NCI-H1417 (cell line): Measurements from ENCODE around the gene OTOGL.
"Not testable (repeated sequence)": the region's sequence is repeated elsewhere in the genome, so short reads cannot be mapped to it uniquely, and the experiment has no call there.

Source experiments
- DNase-seq, 3 experiments: peaks; one replicate each; lab custom pipeline; 2025; lab: John Stamatoyannopoulos, UW

OTOGL gene, protein sequence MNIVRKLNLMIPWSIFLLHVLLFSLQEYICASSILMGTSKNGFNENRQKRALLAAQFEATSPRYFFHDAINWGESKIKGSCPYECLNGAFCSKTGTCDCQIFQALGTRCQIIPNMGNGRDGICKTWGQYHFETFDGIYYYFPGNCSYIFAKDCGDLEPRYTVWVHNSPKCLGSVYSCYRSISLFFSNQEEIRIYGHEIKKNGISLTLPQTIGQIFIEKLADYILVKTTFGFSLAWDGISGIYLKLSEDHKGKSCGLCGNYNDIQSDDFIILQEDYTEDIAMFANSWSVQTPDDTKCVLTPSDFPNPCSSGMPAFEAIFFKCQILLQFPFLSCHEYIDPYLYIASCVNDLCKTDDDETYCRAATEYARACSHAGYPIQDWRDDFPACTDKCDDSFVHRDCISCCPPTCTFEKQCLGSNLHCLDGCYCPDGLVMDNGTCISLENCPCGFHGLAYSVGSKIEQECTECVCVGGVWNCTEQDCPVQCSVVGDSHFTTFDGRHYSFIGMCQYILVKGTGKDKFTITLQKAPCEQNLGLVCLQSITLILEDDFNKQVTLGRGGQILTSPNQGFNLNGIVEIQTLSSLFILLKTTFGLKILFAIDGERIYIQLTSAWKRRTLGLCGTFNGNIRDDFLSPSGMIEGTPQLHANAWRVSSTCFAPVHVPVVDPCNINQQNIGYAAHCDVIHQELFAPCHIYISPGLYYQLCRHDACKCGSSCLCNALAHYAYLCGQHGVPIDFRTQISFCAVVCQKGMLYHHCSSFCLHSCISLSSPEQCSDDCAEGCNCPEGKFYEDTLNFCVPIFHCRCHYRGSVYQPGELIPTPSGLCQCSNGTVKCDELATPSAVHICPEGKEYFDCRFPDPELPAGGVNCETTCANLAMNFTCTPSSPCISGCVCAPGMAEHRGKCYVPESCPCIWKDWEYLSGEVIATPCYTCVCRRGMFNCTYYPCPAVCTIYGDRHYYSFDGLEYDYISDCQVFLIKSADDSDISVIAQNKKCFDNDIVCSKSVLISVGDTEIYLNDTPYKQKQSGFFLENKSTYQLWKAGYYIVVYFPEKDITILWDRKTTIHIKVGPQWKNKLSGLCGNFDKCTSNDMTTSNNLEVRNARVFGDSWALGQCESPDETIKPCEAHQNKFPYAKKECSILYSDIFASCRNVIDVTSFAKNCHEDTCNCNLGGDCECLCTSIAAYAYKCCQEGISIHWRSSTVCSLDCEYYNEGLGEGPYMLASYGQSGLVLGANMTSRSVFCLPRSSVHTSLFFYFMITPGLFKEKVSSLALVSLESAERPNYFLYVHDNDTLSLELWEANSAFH (N-terminal part only)

DNA sequence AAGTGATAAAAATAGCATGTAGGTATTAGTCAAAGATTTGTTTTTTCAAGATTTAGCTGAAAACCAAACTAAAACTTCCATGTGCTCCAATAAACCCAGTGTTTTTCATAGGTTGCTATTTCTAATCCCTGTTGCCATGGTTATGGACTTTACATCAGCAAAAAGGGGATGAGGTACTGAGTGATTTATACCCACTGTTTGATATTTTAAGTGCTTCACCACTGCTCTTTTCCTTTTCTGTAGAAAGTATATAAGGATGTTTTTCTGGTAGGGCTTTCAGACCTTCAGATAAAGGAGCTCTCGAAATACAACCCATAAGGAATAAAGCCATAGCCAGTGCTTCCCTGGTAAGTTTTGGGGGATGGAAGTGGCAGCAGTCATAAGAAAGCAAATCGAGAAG, at the start of gene OTOGL:
TSS of gene OTOGL (plus strand) at position 279 of the 400 bp plus-strand sequence. CDS start 109,895 bp downstream, outside the sequence.
- peak in 1 of 3 experiments; percentile 18 for DNase-seq

DNA sequence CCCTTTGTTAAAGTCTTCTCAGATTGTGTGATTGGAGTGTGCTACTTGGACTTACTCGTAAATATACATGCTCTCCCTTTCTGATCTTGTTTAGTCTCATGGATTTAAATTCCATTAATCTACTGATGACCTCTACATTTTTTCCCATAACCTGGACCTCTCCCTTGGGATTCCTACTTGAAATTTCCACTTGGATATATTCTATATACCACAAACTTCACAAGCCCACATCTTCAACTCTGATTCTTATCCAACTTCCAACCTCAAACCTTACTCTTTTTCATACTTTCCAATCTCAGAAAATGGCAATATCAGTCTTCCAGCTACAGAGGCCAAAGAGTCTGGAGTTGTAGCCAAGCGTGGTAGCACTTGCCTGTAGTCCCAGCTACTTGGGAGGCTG, 49.1 kb upstream of the OTOGL start:
- DNase-seq: no peak

DNA sequence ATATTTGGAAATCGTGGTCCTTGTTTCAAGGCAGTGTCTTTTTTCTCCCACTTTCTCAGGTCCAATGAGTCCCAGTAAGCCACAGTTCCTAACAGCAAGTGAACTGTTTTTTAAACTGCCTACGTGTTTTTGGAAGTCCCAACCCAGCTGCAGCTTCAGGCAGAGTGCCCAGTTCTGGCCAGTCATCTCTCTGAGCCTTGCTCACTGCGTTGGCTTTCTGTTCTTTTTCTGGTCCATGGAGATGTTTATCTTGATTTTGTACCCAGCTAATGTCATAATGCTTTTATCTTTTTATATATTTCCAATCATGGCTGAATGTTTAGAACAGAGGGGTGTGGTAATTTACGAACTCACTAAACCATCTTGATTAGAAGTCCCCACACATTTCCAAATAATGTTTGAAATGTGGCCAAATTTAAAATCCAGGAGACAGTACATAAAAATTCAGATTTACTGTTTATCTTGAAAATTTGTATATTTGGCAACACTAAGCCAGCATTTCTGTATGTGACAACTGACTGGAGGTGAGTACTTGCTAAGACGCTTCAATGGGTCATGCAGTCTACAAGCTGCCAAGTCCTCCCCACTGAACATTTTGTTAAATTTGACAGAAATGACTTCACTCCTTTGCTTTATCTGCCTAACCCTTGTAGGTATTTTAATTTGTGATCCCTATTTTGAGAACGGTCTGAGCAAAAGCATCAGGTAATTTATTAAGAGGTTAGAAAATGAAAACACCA, 46.1 kb upstream of the OTOGL start:
- DNase-seq: no peak

DNA sequence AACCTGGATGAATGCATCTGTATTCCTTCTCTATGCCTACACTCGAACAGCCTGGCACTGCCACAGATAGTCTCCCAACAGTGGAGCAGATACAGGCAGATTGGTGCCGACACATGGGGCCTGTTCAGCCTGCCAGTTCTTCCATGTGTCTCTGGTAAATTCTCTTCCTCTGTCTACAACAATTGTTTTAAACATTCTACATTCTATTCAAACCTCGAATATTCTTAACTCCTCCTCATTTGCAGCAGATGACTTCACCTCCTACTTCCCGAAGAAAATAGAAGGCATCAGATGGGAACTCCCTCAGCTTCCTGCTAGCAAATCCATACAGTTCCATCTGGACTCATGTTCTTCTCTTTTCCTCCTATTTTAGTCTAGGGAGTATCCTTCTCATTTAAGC, 43.1 kb upstream of the OTOGL start:
- DNase-seq: no peak

DNA sequence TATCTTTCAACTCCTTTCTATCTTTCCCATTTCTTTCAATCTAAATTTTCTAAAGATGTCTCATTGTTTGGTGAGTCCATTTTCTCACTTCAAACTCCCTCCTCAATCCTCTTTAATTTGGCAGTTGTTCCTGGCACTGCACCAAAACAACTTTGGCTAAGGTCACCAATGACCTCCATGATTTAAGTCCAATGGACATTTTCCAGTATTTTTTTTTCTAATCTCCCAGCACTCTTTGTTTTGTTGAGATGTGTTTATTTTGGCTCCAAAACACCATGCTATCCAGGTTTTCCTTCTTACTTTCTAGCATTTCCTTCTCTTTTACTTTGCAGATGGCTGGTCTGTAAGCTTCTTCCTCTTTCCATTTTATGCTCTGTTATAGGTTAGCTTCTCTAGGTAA, 42.5 kb upstream of the OTOGL start:
- no peak for DNase-seq

DNA sequence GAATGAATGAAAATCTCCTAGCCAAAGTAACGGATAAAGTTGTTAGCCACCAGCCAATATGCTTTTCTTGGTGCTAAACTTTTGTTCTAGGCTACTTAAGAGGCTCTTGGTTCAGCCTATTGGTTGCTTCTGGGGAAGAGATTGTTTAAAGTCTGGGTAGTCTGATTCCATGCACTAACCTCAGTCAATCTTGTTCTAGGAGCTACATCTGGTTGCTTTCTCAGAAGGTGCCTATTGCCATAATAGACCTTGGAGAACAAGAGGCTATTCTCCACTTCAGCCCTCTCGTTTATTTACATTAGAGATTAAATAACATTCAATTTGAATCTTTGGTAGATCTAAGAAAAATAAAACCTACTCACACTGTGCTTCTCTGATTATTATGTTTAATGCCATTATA, 40.8 kb upstream of the OTOGL start:
- no peak for DNase-seq

DNA sequence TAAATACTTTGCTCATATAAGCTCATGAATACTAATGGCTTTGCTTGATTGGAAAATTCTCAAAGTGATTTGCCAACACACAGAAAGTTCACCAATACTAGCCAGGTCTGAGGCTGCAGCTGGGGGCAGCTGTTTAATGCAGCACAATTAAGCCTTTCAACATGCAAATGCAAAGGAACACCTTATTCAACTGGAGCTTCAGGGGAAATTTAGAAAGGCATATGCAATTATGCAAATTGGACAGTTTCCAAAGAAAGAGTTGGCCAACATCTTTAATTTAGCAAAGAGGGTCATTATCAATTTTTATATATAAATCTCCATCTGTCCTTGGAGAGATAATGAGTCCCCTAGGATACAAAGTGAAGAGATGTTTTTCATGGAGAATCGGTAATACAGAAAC, 40.2 kb upstream of the OTOGL start:
- DNase-seq: no peak

DNA sequence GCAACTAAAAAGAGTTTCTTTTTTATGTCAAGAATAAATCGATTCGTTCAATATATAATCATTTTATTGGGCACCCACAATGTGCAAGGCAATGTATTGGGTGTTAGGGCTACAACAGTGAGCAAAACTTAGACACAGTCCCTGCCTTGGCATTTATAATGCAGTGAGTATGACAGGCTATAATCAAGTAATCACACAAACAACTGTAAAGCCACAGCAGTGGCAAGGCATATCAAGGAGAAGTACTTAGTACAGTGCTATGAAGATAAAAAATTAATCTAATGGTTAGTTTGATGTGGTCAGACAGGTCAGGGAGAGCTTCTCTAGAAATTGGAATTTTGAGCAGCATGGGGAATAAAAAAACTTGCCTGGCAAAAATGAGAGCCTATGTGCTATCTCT, 39.5 kb upstream of the OTOGL start:
- DNase-seq: peak in 2 of 3 experiments; percentile 41 to 68

DNA sequence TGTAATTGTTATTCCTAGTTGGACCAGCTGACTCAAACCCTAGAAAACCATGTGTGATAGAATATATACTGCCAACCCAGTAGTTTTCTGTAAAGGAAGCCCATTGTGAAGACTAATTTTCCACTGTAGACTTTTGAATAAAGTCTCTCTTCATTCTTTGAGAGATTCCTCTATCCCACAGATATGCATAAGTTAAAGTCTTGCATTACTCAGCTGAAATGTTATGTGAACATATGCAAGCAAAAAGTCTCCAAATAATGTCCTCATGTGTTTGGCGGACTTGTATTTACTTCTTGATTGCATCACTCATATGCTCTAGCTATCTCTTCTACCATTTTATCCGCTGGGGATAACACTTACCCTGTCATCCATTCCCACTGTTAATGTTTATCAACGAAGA, 35.1 kb upstream of the OTOGL start:
- DNase-seq: no peak

DNA sequence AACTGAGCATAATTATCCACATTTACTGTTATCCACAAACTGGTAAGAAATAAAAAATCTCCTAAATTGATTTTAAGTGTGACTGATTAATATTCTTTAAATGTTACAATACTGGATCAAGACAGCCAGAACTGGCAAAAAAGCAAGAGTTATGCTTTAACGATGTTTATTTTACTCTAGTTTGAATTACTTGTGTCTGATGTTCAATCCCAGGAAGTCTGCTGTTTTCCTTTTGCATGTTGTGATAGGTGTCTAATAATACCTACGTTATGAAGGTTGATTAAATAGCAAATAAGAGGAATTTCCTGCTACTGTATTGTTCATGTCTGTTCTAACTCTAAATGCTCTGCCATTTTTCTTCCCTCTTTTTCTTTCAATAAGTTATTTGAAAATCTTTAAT, 34.4 kb upstream of the OTOGL start:
- peak in 1 of 3 experiments; percentile 26 for DNase-seq

DNA sequence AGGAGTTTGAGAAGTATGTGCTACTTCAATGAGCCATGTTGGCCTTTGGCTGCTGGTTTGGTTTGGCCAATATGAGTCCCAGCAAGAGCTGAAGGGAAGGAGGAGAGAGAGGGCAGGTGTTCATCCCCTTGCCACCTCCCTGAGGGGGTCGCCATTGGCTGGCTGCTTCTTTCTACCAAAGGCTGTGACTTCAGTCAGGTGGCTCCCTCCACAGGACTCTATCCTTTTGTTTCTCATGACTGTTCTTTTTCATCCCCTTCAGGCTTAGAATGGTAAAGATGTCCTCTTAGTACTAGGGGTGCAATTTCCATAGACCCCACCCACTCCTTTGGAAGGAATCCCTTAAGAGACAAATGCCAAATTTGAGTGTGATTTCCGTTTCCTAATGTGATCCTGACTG, 31.2 kb upstream of the OTOGL start:
- DNase-seq: no peak

DNA sequence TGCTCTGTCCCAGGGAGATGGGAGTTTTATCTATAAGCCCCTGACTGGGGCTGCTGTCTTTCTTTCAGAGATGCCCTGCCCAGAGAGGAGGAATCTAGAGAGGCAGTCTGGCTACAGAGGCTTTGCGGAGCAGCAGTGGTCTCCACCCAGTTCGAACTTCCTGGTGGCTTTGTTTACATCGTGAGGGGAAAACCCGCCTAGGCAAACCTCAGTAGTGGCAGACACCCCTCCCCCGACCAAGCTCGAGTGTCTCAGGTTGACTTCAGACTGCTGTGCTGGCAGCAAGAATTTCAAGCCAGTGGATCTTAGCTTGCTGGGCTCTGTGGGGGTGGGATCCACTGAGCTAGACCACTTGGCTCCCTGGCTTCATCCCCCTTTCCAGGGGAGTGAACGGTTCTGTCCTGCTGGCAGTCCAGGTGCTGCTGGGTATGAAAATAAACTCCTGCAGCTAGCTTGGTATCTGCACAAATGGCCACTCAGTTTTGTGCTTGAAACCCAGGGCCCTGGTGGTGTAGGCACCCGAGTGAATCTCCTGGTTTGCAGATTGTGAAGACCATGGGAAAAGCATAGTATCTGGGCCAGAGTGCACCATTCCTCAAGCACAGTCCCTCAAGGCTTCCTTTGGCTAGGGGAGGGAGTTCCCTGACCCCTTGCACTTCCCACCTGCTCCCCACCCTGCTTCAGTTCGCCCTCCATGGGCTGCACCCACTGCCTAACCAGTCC, 15.3 kb upstream of the OTOGL start:
- not testable (repeated sequence) for DNase-seq

DNA sequence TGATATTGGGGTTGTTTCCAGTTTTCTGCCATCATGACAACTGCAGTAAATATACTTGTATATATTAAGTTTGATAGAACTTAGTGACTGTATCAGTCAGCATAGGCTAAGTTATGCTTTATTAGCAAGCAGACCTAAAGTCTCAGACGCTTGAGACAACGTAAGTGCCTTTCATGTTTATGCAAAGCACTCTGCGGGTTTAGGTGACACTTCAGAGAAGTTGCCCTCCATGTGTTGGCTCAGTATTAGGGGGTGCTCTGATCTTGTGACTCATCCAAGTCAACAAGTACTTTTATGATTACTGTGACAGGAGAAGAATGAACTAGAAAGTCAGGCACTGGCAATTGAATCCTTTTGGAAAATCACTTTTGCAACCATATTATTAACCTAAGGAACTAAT, 13.3 kb upstream of the OTOGL start:
- DNase-seq: no peak

DNA sequence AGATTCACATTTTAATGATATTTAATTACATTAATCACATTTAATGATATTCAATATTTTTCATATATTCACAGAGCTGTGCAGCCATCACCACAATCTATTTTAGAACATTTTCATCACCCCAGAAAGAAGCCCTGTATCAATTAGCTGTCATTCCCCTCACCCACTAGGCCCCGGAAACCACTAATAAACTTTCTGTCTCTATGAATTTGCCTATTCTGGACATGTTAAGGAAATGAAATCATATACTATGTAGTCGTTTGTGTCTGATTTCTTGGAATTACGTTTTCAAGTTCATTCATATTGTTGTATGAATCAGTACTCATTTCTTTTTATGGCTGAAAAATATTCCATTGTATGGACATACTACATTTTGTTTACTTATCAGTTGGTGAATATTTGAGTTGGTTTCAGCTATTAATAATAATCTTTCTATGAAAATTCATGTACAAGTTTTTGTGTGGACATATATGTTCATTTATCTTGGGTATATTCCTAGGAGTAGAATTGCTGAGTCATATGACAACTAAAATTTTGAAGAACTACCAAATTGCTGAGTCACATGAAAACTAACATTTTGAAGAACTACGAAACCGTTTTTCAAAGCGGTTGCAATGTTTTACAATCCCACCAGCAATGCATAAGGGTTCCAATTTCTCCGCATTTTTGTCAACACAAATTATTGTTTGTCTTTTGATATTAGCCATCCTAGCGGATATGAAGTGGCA, 11.7 kb upstream of the OTOGL start:
- no peak for DNase-seq

DNA sequence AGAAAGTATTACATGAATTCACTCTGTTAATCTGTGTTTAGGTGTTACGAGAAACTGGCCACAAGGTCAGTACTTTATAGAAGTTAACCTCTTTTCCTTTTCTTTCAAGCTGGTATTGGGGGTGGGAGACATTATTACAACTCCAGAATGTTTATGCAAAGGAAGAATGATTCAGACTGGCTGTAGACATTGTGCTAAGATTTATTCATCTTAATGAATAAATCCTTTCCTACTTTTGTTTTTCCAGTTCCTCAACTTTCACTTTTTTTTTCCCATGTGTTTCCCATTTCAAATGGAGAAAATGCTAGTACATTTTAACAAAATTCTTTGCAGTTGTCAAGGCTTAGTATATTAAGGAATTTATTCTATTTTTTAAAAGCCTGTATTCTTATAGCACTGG, 1.3 kb downstream of the OTOGL start:
- DNase-seq: no peak

DNA sequence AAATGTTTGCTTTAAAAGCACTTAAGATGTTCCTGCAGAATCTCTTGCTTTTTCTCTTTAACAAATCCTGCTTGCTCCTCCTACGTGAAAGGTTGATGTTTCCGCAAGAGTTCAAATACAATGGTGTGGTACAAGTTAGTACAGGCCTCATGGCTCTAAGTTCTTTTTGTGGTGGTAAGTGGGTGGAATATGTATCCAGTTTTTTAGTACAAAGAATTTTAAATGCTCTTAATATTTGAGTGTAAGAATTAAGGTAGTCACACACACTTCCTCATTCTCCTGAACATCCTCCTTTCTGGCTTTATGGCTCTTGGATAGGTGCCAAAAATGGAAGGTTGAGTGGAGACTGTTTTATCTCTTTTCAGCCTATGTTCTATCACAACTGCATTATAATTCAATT, 1.8 kb downstream of the OTOGL start:
- DNase-seq: peak in 2 of 3 experiments; percentile 63 to 98

DNA sequence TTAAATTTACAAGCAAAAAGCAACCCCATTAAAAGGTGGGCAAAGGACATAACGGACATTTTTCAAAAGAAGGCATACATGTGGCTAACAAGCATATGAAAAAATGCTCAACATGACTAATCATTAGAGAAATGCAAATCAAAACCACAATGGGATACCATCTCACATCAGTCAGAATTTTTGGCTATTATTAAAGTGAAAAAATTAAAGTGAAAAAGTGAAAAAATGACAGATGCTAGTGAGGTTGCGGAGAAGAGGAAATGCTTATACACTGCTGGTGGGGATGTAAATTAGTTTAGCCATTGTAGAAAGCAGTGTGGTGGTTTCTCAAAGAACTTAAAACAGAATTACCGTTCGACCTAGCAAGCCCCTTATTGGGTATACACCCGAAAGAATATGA, 7.9 kb downstream of the OTOGL start:
- DNase-seq: no peak

DNA sequence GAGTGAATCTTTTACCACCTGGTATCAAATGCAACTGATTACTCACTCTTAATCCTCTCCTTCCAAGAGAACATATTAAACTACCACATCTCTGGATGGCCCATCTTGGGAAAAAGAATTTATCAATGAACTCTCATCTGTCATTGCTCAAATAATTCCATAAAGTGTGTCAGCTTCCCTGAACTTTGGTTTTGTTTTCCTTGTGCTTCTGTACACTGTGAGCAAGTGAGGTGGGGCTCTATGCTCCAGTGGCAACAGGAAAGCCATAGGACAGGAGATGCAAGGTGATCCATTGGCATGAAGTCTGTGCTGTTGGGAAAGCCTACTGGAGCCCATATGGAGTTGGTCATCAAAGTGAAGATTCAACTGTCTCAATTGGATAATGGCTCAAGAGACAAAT, 17.4 kb downstream of the OTOGL start:
- DNase-seq: no peak

DNA sequence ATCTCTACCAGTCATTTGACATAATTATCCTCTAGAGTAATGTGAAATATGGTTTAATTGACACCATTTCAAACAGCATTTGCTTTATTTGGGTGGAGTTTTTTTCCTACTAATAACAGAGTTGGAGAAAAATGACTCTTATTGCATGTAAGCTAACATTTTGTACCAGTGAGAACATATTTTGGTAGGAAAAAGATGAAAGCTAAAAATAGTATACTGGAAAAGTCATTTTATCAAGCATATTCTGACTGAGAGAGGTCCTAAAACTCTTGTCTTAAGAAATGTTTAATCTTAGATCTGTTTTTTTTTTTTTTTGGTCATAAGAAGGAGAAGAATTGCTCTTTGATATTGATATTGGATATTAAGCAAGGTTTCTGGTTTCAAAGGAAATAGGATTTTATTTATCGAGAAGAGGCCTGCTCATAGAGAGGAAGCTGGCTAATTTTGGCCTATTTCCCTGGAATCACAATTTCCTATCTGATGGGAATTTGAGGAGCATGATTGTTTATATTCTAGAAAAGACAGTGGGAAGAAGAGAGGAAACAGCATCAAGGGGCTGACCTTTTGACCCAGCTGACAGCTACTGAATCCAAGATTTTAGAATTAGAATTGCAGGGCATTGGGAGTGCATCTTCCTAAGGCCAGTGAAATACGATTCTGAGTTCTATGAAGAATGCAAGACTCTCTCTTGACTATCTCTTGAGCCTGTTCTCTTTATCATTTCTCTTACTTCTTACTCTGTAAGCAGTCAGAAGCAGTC, 19.4 kb downstream of the OTOGL start:
- DNase-seq: peak in 1 of 3 experiments; percentile 22
